ENCODE results near the gene NWD2.

GRCh38 chr4:37489697-37490096 is 245.2 kb downstream of the NWD2 start:
- TF ChIP-seq, protein P1, sequence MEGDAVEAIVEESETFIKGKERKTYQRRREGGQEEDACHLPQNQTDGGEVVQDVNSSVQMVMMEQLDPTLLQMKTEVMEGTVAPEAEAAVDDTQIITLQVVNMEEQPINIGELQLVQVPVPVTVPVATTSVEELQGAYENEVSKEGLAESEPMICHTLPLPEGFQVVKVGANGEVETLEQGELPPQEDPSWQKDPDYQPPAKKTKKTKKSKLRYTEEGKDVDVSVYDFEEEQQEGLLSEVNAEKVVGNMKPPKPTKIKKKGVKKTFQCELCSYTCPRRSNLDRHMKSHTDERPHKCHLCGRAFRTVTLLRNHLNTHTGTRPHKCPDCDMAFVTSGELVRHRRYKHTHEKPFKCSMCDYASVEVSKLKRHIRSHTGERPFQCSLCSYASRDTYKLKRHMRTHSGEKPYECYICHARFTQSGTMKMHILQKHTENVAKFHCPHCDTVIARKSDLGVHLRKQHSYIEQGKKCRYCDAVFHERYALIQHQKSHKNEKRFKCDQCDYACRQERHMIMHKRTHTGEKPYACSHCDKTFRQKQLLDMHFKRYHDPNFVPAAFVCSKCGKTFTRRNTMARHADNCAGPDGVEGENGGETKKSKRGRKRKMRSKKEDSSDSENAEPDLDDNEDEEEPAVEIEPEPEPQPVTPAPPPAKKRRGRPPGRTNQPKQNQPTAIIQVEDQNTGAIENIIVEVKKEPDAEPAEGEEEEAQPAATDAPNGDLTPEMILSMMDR (IDR thresholded peaks at IDR 0.05 in 4 of 5, conservative IDR thresholded peaks at IDR 0.05 in 1 of 5): no peak
- no peak for TF ChIP-seq POLR2A (IDR thresholded peaks at IDR 0.05)

All from gastrocnemius medialis (tissue), 4 donors.